ENCODE results near the gene NAA20. TPM values are rescaled to one million over a fixed set of nuclear protein-coding genes. Genes with fewer than 3 reads are reported as not detected.

NAA20 gene
- total RNA-seq, 1 donor from 2014 or later = 38.9 TPM

GRCh38 chr20:20052074-20052970, 35.2 kb downstream of the NAA20 start, which contains the start of the genes CFAP61 and CRNKL1:
Gene CFAP61 (plus strand): TSS chr20:20052532. CDS start chr20:20056654, 4,122 bp downstream.
Gene CRNKL1 (minus strand): TSS chr20:20052466. CDS start chr20:20052342, 124 bp downstream.
- DNase-seq (ENCODE audit: low spot score in 2 of 2, unreplicated experiment in 2 of 2) = peak; percentile 86 to 95
- peak within 1 kb of the TSS; percentile 99 for H3K4me3 Mint-ChIP-seq
- peak within 1 kb of the TSS; percentile 99 for H3K27ac Mint-ChIP-seq
- H3K4me1 Mint-ChIP-seq = peaks cover 8% of the 10 kb centered on the region
- H3K36me3 Mint-ChIP-seq = peaks cover 19% of the 10 kb centered on the region
- TF ChIP-seq CTCF (IDR thresholded peaks at IDR 0.05; ENCODE audit: unreplicated experiment) = no peak
- peaks cover 19% of the 10 kb centered on the region for H3K27me3 Mint-ChIP-seq (ENCODE audit: low read depth)
- H3K9me3 Mint-ChIP-seq = no peaks in the 10 kb centered on the region

- H3K27me3 Mint-ChIP-seq (ENCODE audit: low read depth) = peaks cover 64% of the 10 kb centered on the region
- no peak overlapping the region for H3K4me3 Mint-ChIP-seq
- H3K9me3 Mint-ChIP-seq = no peaks in the 10 kb centered on the region
- H3K36me3 Mint-ChIP-seq = no peaks in the 10 kb centered on the region
- no peak for TF ChIP-seq CTCF (IDR thresholded peaks at IDR 0.05; ENCODE audit: unreplicated experiment)
- H3K4me1 Mint-ChIP-seq = no peaks in the 10 kb centered on the region
- no peak for DNase-seq (ENCODE audit: low spot score in 2 of 2, unreplicated experiment in 2 of 2)
- no peak overlapping the region for H3K27ac Mint-ChIP-seq
Measured at GRCh38 chr20:20060234-20060998, 43.3 kb downstream of the NAA20 start.

- Mint-ChIP-seq H3K27me3 (ENCODE audit: low read depth) (peaks cover 60% of the 10 kb centered on the region), H3K4me1 (no peaks in the 10 kb centered on the region), H3K4me3 (no peak overlapping the region)
Measured at GRCh38 chr20:20063941-20064702, 47.0 kb downstream of the NAA20 start.

GRCh38 chr20:20065361-20065760, 48.2 kb downstream of the NAA20 start:
- no peak overlapping the region for H3K4me3 Mint-ChIP-seq
- no peaks in the 10 kb centered on the region for H3K9me3 Mint-ChIP-seq
- no peak for TF ChIP-seq CTCF (IDR thresholded peaks at IDR 0.05; ENCODE audit: unreplicated experiment)
- H3K4me1 Mint-ChIP-seq = no peaks in the 10 kb centered on the region
- peaks cover 52% of the 10 kb centered on the region for H3K27me3 Mint-ChIP-seq (ENCODE audit: low read depth)
- H3K36me3 Mint-ChIP-seq = no peaks in the 10 kb centered on the region
- no peak for DNase-seq (ENCODE audit: low spot score in 2 of 2, unreplicated experiment in 2 of 2)
- no peak overlapping the region for H3K27ac Mint-ChIP-seq

More at GRCh38 chr20:20063941-20064702, 47.0 kb downstream of the NAA20 start:
- Mint-ChIP-seq H3K9me3 (no peaks in the 10 kb centered on the region), H3K36me3 (no peaks in the 10 kb centered on the region), H3K27ac (no peak overlapping the region)
- no peak for DNase-seq (ENCODE audit: low spot score in 2 of 2, unreplicated experiment in 2 of 2)
- TF ChIP-seq CTCF (IDR thresholded peaks at IDR 0.05; ENCODE audit: unreplicated experiment) = no peak
